H1 (cell line): ENCODE data around the gene SEZ6. TPM values are rescaled to one million over a fixed set of nuclear protein-coding genes. Genes with fewer than 3 reads are reported as not detected.

Experiments used
- CHD7 ChIP-seq: fragments of 300-600 bp; sonication (generic); IDR thresholded peaks from 2 replicates; pipeline ENCODE4 v1.7.1; 2012; ENCODE audit warnings: low read length, moderate library complexity, mild to moderate bottlenecking, inconsistent platforms; ENCODE audit not compliant: insufficient replicate concordance
- E2F6 ChIP-seq: IDR thresholded peaks from 2 replicates; pipeline ENCODE4 v1.6.1; 2012; ENCODE audit warnings: inconsistent platforms
- GTF2F1 ChIP-seq: IDR thresholded peaks from 2 replicates; pipeline ENCODE4 v1.6.1; 2012; ENCODE audit warnings: low read depth, low read length, improper control_type of control experiment, borderline replicate concordance
- HDAC2 ChIP-seq, 2 experiments: fragments of 300-600 bp in 1 of 2; sonication (generic) in 1 of 2; IDR thresholded peaks; 2 replicates each; pipeline ENCODE4 v1.6.1; 2011 to 2012; ENCODE audit warnings: low read depth in 2 of 2, low read length in 2 of 2, mild to moderate bottlenecking in 2 of 2, moderate library complexity in 2 of 2, borderline replicate concordance in 1 of 2, inconsistent platforms in 1 of 2
- NRF1 ChIP-seq: IDR thresholded peaks from 2 replicates; pipeline ENCODE4 v1.6.1; 2011; ENCODE audit warnings: mild to moderate bottlenecking, low read depth, low read length, improper control_type of control experiment
- PHF8 ChIP-seq: fragments of 200-600 bp; sonication (generic); conservative IDR thresholded peaks from 2 replicates; pipeline ENCODE4 v1.7.1; 2012; ENCODE audit warnings: low read depth, mild to moderate bottlenecking, inconsistent platforms, low read length, moderate library complexity
- RNF2 ChIP-seq: fragments of 200-900, 300-1000 bp; sonication (generic); IDR thresholded peaks from 2 replicates; pipeline ENCODE4 v1.7.1; 2016; ENCODE audit warnings: borderline replicate concordance, low read depth, mild to moderate bottlenecking, antibody characterized with exemption, low read length; ENCODE audit not compliant: poor library complexity, severe bottlenecking; ENCODE audit errors: missing control alignments
- polyA plus RNA-seq, 7 experiments: library from polyadenylated mRNA; depleted of rRNA in 3 of 7; stranded (reverse) in 5 of 7; unstranded in 2 of 7; fragments of >200 nt in 5 of 7; fragments of 200-250 nt in 2 of 7; gene quantifications; 1 replicate in 5 of 7; 2 replicates in 1 of 7; 4 replicates in 1 of 7; pipeline versions ENCODE4 v1.2.1 to v1.2.3, GENCODE V29; 2011 to 2013; ENCODE audit warnings: missing spikeins in 2 of 7, mixed read lengths in 2 of 7
- total RNA-seq: library from RNA; stranded (reverse); fragmentation: NEBNext Ultra II Directional; extraction: Animal tissue kit (Norgen Biotek cat#: 25700); gene quantifications from 2 replicates; pipeline ENCODE4 v1.2.1, GENCODE V29; 2021

Gene SEZ6
- total and polyA plus RNA-seq, 2 of the 8 experiments (the other 6 are each of a cell fraction or from before 2014, with no cell fraction given): 6.9 to 16.1 TPM

- TF ChIP-seq CHD7 (no peak), GTF2F1 (no peak), NRF1 (no peak), E2F6 (no peak), HDAC2 (IDR thresholded peaks at IDR 0.05; ENCODE audit: borderline replicate concordance in 1 of 2, low read depth in 2 of 2, low read length in 2 of 2) (no peak), PHF8 (no peak), RNF2 (no peak)
Observed at GRCh38 chr17:28910534-28910933, 95.3 kb downstream of the SEZ6 start (continued).
